ENCODE measurements around the gene SLC66A1. TPM values are rescaled to one million over a fixed set of nuclear protein-coding genes. Genes with fewer than 3 reads are reported as not detected.

Gene SLC66A1
- total RNA-seq, 1 experiment from 2014 or later: 22.5 TPM

DNA sequence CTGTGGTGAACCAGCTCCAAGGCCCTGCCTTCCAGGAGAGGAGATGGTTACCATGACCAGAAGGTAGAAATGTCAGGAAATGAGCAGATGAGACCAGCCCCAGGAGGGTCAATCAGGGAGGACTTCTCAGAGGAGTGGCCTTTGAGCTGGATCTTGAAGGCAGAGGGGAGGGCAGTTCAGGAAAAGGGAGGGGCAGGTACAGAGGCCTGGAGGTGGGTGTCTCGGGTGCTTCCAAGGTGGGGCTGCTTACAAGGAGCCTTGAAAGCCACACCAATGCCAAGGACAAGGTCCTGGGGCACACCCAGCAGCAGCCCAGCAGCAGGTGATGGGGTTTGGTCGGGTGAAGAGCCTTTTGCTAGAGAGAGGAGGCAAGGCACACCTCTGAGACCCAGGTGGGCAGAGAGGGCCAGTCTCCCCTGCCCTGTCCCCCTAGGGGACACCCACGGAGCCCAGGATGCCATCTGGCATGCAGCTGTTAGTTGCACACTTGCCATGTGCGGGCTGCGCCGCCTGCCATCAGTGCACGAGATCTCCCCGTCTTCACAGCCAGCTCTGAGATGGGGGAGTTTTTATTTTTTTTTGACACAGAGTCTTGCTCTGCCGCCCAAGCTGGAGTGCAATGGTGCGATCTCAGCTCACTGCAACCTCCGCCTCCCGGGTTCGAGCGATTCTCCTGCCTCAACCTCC lies 18.5 kb downstream of the SLC66A1 start:
- no peaks in the 10 kb centered on the region for H3K4me1 ChIP-seq (ENCODE audit: insufficient read depth, low read length)
- Mint-ChIP-seq H3K27me3 (ENCODE audit: low read depth) (no peaks in the 10 kb centered on the region; the same call in 1 of the 2 replicates), H3K27ac (peak overlapping the region in 1 of 3 experiments; percentile 37; a peak in 1 of 7 replicates), H3K4me1 (no peaks in the 10 kb centered on the region), H3K4me3 (no peak overlapping the region), H3K9me3 (no peaks in the 10 kb centered on the region), H3K36me3 (ENCODE audit: insufficient read depth in 1 of 3, low read depth in 3 of 3) (peaks cover 10 to 16% (median 12%) of the 10 kb centered on the region in 3 experiments; a peak in 6 of 7 replicates)
- H3K56ac ChIP-seq (ENCODE audit: insufficient read length, low read depth, low read length): no peak overlapping the region
- no peak overlapping the region for H3K4me2 ChIP-seq (ENCODE audit: insufficient read depth, insufficient read length, low read length)
- H3K18ac ChIP-seq (ENCODE audit: insufficient read length, low read depth, low read length): no peak overlapping the region
- no peak overlapping the region for H2BK12ac ChIP-seq (ENCODE audit: insufficient read length, low read depth, low read length)
- TF ChIP-seq, protein P1, sequence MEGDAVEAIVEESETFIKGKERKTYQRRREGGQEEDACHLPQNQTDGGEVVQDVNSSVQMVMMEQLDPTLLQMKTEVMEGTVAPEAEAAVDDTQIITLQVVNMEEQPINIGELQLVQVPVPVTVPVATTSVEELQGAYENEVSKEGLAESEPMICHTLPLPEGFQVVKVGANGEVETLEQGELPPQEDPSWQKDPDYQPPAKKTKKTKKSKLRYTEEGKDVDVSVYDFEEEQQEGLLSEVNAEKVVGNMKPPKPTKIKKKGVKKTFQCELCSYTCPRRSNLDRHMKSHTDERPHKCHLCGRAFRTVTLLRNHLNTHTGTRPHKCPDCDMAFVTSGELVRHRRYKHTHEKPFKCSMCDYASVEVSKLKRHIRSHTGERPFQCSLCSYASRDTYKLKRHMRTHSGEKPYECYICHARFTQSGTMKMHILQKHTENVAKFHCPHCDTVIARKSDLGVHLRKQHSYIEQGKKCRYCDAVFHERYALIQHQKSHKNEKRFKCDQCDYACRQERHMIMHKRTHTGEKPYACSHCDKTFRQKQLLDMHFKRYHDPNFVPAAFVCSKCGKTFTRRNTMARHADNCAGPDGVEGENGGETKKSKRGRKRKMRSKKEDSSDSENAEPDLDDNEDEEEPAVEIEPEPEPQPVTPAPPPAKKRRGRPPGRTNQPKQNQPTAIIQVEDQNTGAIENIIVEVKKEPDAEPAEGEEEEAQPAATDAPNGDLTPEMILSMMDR (conservative IDR thresholded peaks at IDR 0.05): no peak
- H3T11ph ChIP-seq (ENCODE audit: low read length): no peak overlapping the region
- H2BK20ac ChIP-seq (ENCODE audit: low read depth, low read length, poor library complexity, severe bottlenecking): no peak overlapping the region
- H2AK5ac ChIP-seq (ENCODE audit: insufficient read length, low read length): no peak overlapping the region
- no peak overlapping the region for H3K4ac ChIP-seq (ENCODE audit: low read depth, low read length)
- H3K14ac ChIP-seq (ENCODE audit: insufficient read depth, low read length): no peak overlapping the region; the same call in 1 of the 2 replicates
- no peak overlapping the region for H2AFZ ChIP-seq (ENCODE audit: low read length)
- H3K27ac ChIP-seq (ENCODE audit: insufficient read length, low read depth, low read length): no peak overlapping the region
- H3K79me2 ChIP-seq (ENCODE audit: insufficient read depth, low read length): no peaks in the 10 kb centered on the region
- H4K8ac ChIP-seq (replicated peaks; ENCODE audit: insufficient read length, low read depth, low read length): no peak overlapping the region
- no peak overlapping the region for H3K9ac ChIP-seq (ENCODE audit: extremely low read depth, insufficient read length, low read length)
- no peaks in the 10 kb centered on the region for H3K9me3 ChIP-seq (ENCODE audit: control insufficient read depth, low read depth, low read length)
- H2BK15ac ChIP-seq (ENCODE audit: low read depth, low read length): no peak overlapping the region
- no peaks in the 10 kb centered on the region for H3K27me3 ChIP-seq (ENCODE audit: insufficient read depth, low read length)
- H2BK120ac ChIP-seq (ENCODE audit: low read depth, low read length, poor library complexity, severe bottlenecking): no peak overlapping the region
- H2BK5ac ChIP-seq (ENCODE audit: insufficient read length, low read length): no peak overlapping the region
- H3K23me2 ChIP-seq (ENCODE audit: insufficient read length, low read depth, low read length, poor library complexity, severe bottlenecking): no peaks in the 10 kb centered on the region
- no peak overlapping the region for H3K23ac ChIP-seq (ENCODE audit: insufficient read length, low read depth, low read length)
- no peaks in the 10 kb centered on the region for H3K79me1 ChIP-seq (ENCODE audit: insufficient read depth, low read depth, low read length, poor library complexity, severe bottlenecking)
- no peaks in the 10 kb centered on the region for H4K20me1 ChIP-seq (ENCODE audit: control insufficient read depth, insufficient read depth, insufficient read length)
- H4K5ac ChIP-seq (ENCODE audit: insufficient read length, low read depth, low read length): no peak overlapping the region
- DNase-seq: no peak
- no peak overlapping the region for H4K91ac ChIP-seq (ENCODE audit: insufficient read length, low read depth, low read length)
- WGBS (ENCODE audit: extremely low coverage, insufficient read length, low lambda C conversion rate): no CpG with 5 or more reads among the region's 14 CpGs
